B cell (primary cell): Measurements from ENCODE around the gene MAP2K3. TPM values are rescaled to one million over a fixed set of nuclear protein-coding genes. Genes with fewer than 3 reads are reported as not detected.

Experiments
- ATAC-seq: fragments of 200-7000 bp; cut with Tn5 transposase; one replicate; pipeline ENCODE4 v1.10.0; 2021; ENCODE audit warnings: low read depth, mild to moderate bottlenecking, moderate number of reproducible peaks, moderate library complexity
- CTCF ChIA-PET: fragments of 350-600 bp; sonication (Branson Sonifier 250); formaldehyde crosslinking; loops from one replicate; lab custom pipeline; 2021; ENCODE audit warnings: antibody characterized with exemption, inconsistent platforms; lab: Charles Lee
- POLR2A ChIA-PET: fragments of 350-600 bp; sonication (Branson Sonifier 250); formaldehyde crosslinking; loops from one replicate; lab custom pipeline; 2021; ENCODE audit warnings: antibody characterized with exemption; lab: Charles Lee
- DNase-seq: peaks from one replicate; pipeline ENCODE4 v3.0.0; 2013
- H2AFZ ChIP-seq: 2 replicates; pipeline ENCODE4 v1.6.1; 2012; ENCODE audit warnings: mild to moderate bottlenecking, low read depth, low read length; ENCODE audit not compliant: insufficient read depth, poor library complexity, severe bottlenecking
- H3K27ac ChIP-seq, 2 donors: 1 replicate in 1 of 2; 2 replicates in 1 of 2; pipeline ENCODE4 v1.5.1; 2012 to 2013; ENCODE audit warnings: low read length in 2 of 2, mild to moderate bottlenecking in 2 of 2, moderate library complexity in 1 of 2
- H3K27me3 ChIP-seq, 4 experiments: fragments of 200-600 bp in 1 of 4; sonication (generic) in 1 of 4; replicated peaks in 1 of 4; 1 replicate in 2 of 4; 2 replicates in 2 of 4; pipeline versions ENCODE4 v1.6.1 to v1.7.0; 2013 to 2016; ENCODE audit warnings: low read length in 3 of 4, mild to moderate bottlenecking in 2 of 4, mixed read lengths in 1 of 4, moderate library complexity in 1 of 4; ENCODE audit not compliant: insufficient read depth in 4 of 4, control insufficient read depth in 3 of 4; ENCODE audit errors: control extremely low read depth in 1 of 4
- H3K36me3 ChIP-seq, 2 experiments: replicated peaks in 1 of 2; 1 replicate in 1 of 2; 2 replicates in 1 of 2; pipeline versions ENCODE4 v1.6.1 to v1.7.1; 2013; ENCODE audit warnings: low read length in 1 of 2; ENCODE audit not compliant: insufficient read depth in 2 of 2, control insufficient read depth in 1 of 2; ENCODE audit errors: control extremely low read depth in 1 of 2, extremely low read depth in 1 of 2
- H3K4me1 ChIP-seq, 2 donors: fragments of 200-600 bp in 1 of 2; sonication (generic) in 1 of 2; 1 replicate in 1 of 2; 2 replicates in 1 of 2; pipeline versions ENCODE4 v1.5.1 to v1.6.1; 2013 to 2017; ENCODE audit warnings: low read length in 2 of 2; ENCODE audit not compliant: control insufficient read depth in 2 of 2, insufficient read depth in 2 of 2
- H3K4me2 ChIP-seq: replicated peaks from 2 replicates; pipeline ENCODE3; 2012; ENCODE audit warnings: mild to moderate bottlenecking, low read depth, low read length; ENCODE audit not compliant: poor library complexity, severe bottlenecking
- H3K4me3 ChIP-seq, 5 experiments: fragments of 200-600 bp in 1 of 5; sonication (generic) in 1 of 5; 1 replicate in 3 of 5; 2 replicates in 2 of 5; pipeline versions ENCODE4 v1.5.1 to v1.7.0; 2011 to 2016; ENCODE audit warnings: low read length in 4 of 5, mild to moderate bottlenecking in 4 of 5, low read depth in 2 of 5, control low read depth in 1 of 5, moderate library complexity in 1 of 5; ENCODE audit not compliant: insufficient read depth in 1 of 5; ENCODE audit errors: control extremely low read depth in 1 of 5, extremely low read depth in 1 of 5
- H3K79me2 ChIP-seq: fragments of 200-600 bp; sonication (generic); one replicate; pipeline ENCODE4 v1.6.0; 2016; ENCODE audit warnings: low read length; ENCODE audit not compliant: control insufficient read depth, insufficient read depth
- H3K9ac ChIP-seq: fragments of 200-600 bp; sonication (generic); 2 replicates; pipeline ENCODE4 v1.6.1; 2017; ENCODE audit warnings: mild to moderate bottlenecking, low read length, moderate library complexity
- H3K9me3 ChIP-seq, 3 donors: one replicate each; pipeline versions ENCODE4 v1.6.1 to v1.7.1; 2013; ENCODE audit warnings: low read length in 2 of 3; ENCODE audit not compliant: control insufficient read depth in 2 of 3, insufficient read depth in 1 of 3; ENCODE audit errors: control extremely low read depth in 1 of 3
- H4K20me1 ChIP-seq: 2 replicates; pipeline ENCODE4 v1.6.0; 2012; ENCODE audit warnings: mild to moderate bottlenecking, low read length; ENCODE audit not compliant: insufficient read depth, control insufficient read depth, poor library complexity, severe bottlenecking
- H3K27ac Mint-ChIP-seq: one replicate; pipeline ENCODE4 v1.8.0; 2021; ENCODE audit warnings: mixed read lengths
- H3K27me3 Mint-ChIP-seq: one replicate; pipeline ENCODE4 v1.8.0; 2021; ENCODE audit warnings: mixed read lengths
- H3K4me1 Mint-ChIP-seq: one replicate; pipeline ENCODE4 v1.8.0; 2021; ENCODE audit warnings: mixed read lengths
- H3K4me3 Mint-ChIP-seq: one replicate; pipeline ENCODE4 v1.8.0; 2021; ENCODE audit warnings: mixed read lengths
- H3K9me3 Mint-ChIP-seq: one replicate; pipeline ENCODE4 v1.8.0; 2022; ENCODE audit warnings: mixed read lengths; ENCODE audit not compliant: insufficient read depth
- EZH2 ChIP-seq: IDR thresholded peaks from 2 replicates; pipeline ENCODE4 v1.6.1; 2012; ENCODE audit warnings: borderline replicate concordance, low read depth, mild to moderate bottlenecking, moderate library complexity, low read length; ENCODE audit not compliant: insufficient read depth, poor library complexity, severe bottlenecking
- WGBS: methylation state at CpG from one replicate; pipeline ENCODE4 v1.1.5; 2013; ENCODE audit warnings: missing lambda C conversion rate; ENCODE audit not compliant: insufficient coverage; 5-methylcytosine and 5-hydroxymethylcytosine counted together
- intact Hi-C: fragments of 100-400 bp; cut with micrococcal nuclease; formaldehyde crosslinking; loops from one replicate; pipeline ENCODE4 v1.10.0; 2022
- polyA plus RNA-seq: library from polyadenylated mRNA; depleted of rRNA; stranded (reverse); fragments of >200 nt; gene quantifications from 2 replicates; pipeline ENCODE4 v1.2.3, GENCODE V29; 2012
- total RNA-seq, 2 donors: library from RNA; stranded (reverse); fragments of 120-200 nt in 1 of 2; gene quantifications; 1 replicate in 1 of 2; 2 replicates in 1 of 2; pipeline versions ENCODE4 v1.2.3 to v1.2.4, GENCODE V29; 2013 to 2022
- TF ChIP-seq, protein P1 (sequence below): fragments of 200-600 bp; IDR thresholded peaks from one replicate; pipeline ENCODE4 v1.8.0; 2022; ENCODE audit warnings: antibody characterized with exemption, mild to moderate bottlenecking

Gene MAP2K3
- total and polyA plus RNA-seq, 2 donors (not counting 1 experiment from before 2014, with no cell fraction given): 61.0 to 118 TPM

DNA sequence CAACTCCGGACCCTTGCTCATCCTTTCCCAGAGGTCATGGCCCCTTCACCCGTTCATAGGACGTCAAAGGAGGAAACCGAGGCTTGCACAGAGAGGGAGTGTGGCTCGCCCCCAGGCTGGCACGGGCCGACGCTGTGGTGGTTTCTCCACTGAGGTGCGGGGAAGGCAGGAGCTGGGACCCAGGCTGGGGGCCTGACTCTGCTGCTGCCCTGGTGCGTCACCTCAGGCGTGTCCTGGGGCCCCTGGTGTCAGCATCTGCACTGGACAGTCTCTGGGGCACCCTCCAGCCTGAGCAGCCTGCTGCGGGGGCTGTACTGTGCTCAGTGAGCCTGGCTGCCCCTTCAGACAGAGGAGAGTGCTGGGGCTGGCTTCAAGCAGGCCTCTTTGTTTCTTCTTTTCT is 7.4 kb downstream of the MAP2K3 start:
- Histone ChIP-seq H3K27me3 (no peaks in the 10 kb centered on the region), H3K36me3 (peaks cover 0 to 21% of the 10 kb centered on the region in 2 experiments), H3K9ac (no peak overlapping the region), H4K20me1 (peaks cover 86% of the 10 kb centered on the region), H3K4me1 (peaks cover 27 to 41% of the 10 kb centered on the region in 2 donors), H3K79me2 (peaks cover 92% of the 10 kb centered on the region), H2AFZ (no peak overlapping the region), H3K4me2 (no peak overlapping the region), H3K4me3 (no peak overlapping the region), H3K9me3 (peaks cover 0 to 27% (median 0%) of the 10 kb centered on the region in 3 donors), H3K27ac (no peak overlapping the region)
- CTCF ChIA-PET: no interaction called here
- POLR2A ChIA-PET: no interaction called here
- TF ChIP-seq, protein P1, sequence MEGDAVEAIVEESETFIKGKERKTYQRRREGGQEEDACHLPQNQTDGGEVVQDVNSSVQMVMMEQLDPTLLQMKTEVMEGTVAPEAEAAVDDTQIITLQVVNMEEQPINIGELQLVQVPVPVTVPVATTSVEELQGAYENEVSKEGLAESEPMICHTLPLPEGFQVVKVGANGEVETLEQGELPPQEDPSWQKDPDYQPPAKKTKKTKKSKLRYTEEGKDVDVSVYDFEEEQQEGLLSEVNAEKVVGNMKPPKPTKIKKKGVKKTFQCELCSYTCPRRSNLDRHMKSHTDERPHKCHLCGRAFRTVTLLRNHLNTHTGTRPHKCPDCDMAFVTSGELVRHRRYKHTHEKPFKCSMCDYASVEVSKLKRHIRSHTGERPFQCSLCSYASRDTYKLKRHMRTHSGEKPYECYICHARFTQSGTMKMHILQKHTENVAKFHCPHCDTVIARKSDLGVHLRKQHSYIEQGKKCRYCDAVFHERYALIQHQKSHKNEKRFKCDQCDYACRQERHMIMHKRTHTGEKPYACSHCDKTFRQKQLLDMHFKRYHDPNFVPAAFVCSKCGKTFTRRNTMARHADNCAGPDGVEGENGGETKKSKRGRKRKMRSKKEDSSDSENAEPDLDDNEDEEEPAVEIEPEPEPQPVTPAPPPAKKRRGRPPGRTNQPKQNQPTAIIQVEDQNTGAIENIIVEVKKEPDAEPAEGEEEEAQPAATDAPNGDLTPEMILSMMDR: no peak
- no peak for TF ChIP-seq EZH2
- ATAC-seq: no peak
- H3K27ac Mint-ChIP-seq: peak overlapping the region; percentile 26
- no peak overlapping the region for H3K4me3 Mint-ChIP-seq
- WGBS: 74% methylated on average over 12 of the region's 12 CpGs
- no peaks in the 10 kb centered on the region for H3K9me3 Mint-ChIP-seq
- H3K4me1 Mint-ChIP-seq: peaks cover 64% of the 10 kb centered on the region
- intact Hi-C loops: no loop called here
- H3K27me3 Mint-ChIP-seq: no peaks in the 10 kb centered on the region
- DNase-seq: no peak

DNA sequence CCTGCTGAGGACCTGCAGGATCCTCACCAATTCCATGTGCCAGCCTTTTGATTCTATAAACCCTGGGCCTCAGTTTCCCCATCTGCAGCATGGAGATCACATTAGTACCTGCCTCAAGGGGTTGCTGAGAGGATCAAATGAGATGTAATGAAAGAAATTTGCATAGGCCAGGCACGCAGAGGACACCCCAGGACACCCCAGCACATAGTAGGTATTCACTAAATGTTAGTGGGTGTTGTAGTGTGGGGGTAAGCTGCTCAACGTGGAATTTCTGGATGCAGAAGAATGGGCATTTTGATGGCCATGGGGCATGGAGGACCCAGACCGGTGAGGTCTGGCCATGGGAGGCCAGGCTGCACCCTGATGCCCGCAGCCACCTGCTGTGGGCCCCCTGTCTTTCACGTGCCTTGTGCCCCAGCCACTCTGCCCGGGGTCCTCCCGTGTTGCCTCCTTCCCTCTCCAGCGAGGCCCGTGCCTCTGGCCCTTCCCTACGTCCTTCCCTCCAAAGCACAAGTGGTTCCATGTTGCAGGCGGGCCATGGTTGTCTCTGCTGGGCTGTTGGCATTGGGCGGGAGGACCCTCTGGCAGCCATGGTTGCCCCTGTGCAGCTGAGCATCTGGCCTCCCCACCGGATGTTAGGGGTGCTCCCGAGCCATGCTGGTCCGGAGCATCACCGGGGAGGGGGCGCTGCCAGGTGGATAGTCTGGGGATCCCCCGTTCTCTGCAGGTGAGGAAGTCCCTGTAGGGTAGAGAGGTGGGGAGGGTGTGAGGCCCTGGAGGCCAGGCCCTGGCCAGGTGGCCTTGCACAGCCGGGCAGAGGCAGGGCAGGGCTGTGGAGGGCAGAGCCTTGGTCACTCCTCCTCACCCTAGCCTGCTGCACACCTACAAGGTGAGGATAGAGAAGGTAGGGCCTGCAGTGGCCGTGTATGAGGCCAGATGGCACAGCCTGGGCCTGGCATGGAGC is 8.6 kb downstream of the MAP2K3 start:
- H2AFZ ChIP-seq: no peak overlapping the region
- Mint-ChIP-seq H3K4me1 (peaks cover 53% of the 10 kb centered on the region), H3K27me3 (no peaks in the 10 kb centered on the region), H3K27ac (no peak overlapping the region), H3K4me3 (no peak overlapping the region), H3K9me3 (no peaks in the 10 kb centered on the region)
- H3K4me2 ChIP-seq: no peak overlapping the region
- H3K27me3 ChIP-seq: no peaks in the 10 kb centered on the region
- ATAC-seq: no peak
- H4K20me1 ChIP-seq: peaks cover 97% of the 10 kb centered on the region
- no peak overlapping the region for H3K9ac ChIP-seq
- H3K4me3 ChIP-seq: no peak overlapping the region
- H3K27ac ChIP-seq: no peak overlapping the region
- CTCF ChIA-PET: no interaction called here
- H3K79me2 ChIP-seq: peaks cover 93% of the 10 kb centered on the region
- DNase-seq: no peak
- peaks cover 19 to 29% of the 10 kb centered on the region in 2 donors for H3K4me1 ChIP-seq
- H3K36me3 ChIP-seq: peaks cover 0 to 28% of the 10 kb centered on the region in 2 experiments
- TF ChIP-seq, protein P1: no peak
- no peak for TF ChIP-seq EZH2
- POLR2A ChIA-PET: no interaction called here
- intact Hi-C loops: no loop called here
- H3K9me3 ChIP-seq: peaks cover 0 to 37% (median 0%) of the 10 kb centered on the region in 3 donors
- 76% methylated on average over 20 of the region's 20 CpGs for WGBS
